Osteoblast (primary cell): ENCODE measurements around the gene ESCO1. TPM values are rescaled to one million over a fixed set of nuclear protein-coding genes. Genes with fewer than 3 reads are reported as not detected.

Experiments
- DNase-seq: peaks from one replicate; pipeline ENCODE4 v3.0.0; 2011; ENCODE audit warnings: low spot score, mixed read lengths; ENCODE audit not compliant: insufficient read length; ENCODE audit errors: missing footprints
- H2AFZ ChIP-seq: 2 replicates; pipeline ENCODE4 v1.6.0; 2011; ENCODE audit warnings: mild to moderate bottlenecking, low read length
- H3K27ac ChIP-seq: 2 replicates; pipeline ENCODE4 v1.5.1; 2011; ENCODE audit warnings: mild to moderate bottlenecking, low read depth, low read length, moderate library complexity
- H3K27me3 ChIP-seq: 2 replicates; pipeline ENCODE4 v1.6.0; 2012; ENCODE audit warnings: mild to moderate bottlenecking, control low read depth, inconsistent platforms, low read length, moderate library complexity; ENCODE audit not compliant: insufficient read depth
- H3K36me3 ChIP-seq: 2 replicates; pipeline ENCODE4 v1.5.1; 2011; ENCODE audit warnings: mild to moderate bottlenecking, low read length, control low read depth, moderate library complexity; ENCODE audit not compliant: insufficient read depth
- H3K4me1 ChIP-seq: 2 replicates; pipeline ENCODE4 v1.5.1; 2011; ENCODE audit warnings: mild to moderate bottlenecking, low read length, control low read depth, moderate library complexity; ENCODE audit not compliant: insufficient read depth
- H3K4me2 ChIP-seq: 2 replicates; pipeline ENCODE4 v1.6.0; 2011; ENCODE audit warnings: mild to moderate bottlenecking, low read length; ENCODE audit not compliant: insufficient read depth
- H3K4me3 ChIP-seq: fragments of 200-600 bp; sonication (generic); 3 replicates; pipeline ENCODE4 v1.5.1; 2012; ENCODE audit warnings: mild to moderate bottlenecking, low read length, inconsistent platforms; ENCODE audit not compliant: insufficient read depth
- H3K79me2 ChIP-seq: 2 replicates; pipeline ENCODE4 v1.6.0; 2012; ENCODE audit warnings: mild to moderate bottlenecking, low read length, control low read depth, inconsistent platforms; ENCODE audit not compliant: insufficient read depth
- H3K9me3 ChIP-seq: 2 replicates; pipeline ENCODE4 v1.5.1; 2011; ENCODE audit warnings: low read depth, low read length, control low read depth
- H4K20me1 ChIP-seq: 2 replicates; pipeline ENCODE4 v1.6.0; 2012; ENCODE audit warnings: mild to moderate bottlenecking, low read length, control low read depth; ENCODE audit not compliant: insufficient read depth
- total RNA-seq: library from RNA; depleted of rRNA; stranded (reverse); fragments of >200 nt; gene quantifications from 2 replicates; pipeline ENCODE4 v1.2.3, GENCODE V29; 2012
- TF ChIP-seq, protein P1 (sequence below): IDR thresholded peaks from 2 replicates; pipeline ENCODE4 v1.5.1; 2011; ENCODE audit warnings: mild to moderate bottlenecking, low read depth, low read length, moderate library complexity; ENCODE audit errors: extremely low read depth

The ESCO1 gene
- total RNA-seq, 1 donor, result 19.9 TPM

DNA sequence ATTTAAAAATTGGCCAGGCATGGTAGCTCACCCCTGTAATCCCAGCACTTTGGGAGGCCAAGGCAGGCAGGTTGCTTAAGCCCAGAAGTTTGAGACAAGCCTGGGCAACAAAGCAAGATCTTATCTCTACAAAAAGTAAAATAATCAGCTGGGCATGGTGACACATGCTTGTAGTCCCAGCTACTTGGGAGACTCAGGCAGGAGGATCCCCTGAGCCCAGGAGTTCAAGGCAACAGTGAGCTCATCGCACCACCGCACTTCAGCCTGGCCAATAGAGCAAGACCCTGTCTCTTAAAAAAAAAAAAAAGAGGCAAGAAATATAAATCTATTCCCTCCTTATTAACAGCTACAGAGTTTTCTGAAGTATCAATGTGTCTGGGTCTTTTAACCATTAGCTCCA, 51.9 kb downstream of the ESCO1 start:
- H4K20me1 ChIP-seq, result no peaks in the 10 kb centered on the region
- no peak for DNase-seq

DNA sequence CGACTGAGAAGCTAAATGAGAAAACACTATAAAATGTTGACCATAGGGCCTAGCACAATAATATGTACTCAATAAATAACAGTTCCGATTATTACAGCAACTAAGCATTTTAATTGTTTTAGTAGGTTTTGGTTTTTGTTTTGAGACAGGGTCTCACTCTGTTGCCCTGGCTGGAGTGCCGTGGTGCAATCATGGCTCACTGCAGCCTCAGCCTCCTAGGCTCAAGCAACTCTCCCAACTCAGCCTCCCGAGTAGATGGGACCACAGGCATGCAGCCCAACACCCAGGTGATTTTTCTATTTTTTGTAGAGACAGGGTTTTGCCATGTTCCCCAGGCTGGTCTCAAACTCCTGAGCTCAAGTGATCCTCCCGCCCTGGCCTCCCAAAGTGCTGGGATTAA, 54.1 kb downstream of the ESCO1 start:
- no peak for DNase-seq
- H3K27me3 ChIP-seq, result no peaks in the 10 kb centered on the region
- H4K20me1 ChIP-seq, result no peaks in the 10 kb centered on the region
- H3K27ac ChIP-seq, result no peak overlapping the region
- H3K36me3 ChIP-seq, result no peaks in the 10 kb centered on the region
- H3K4me3 ChIP-seq, result no peak overlapping the region
- H3K4me1 ChIP-seq, result no peaks in the 10 kb centered on the region
- TF ChIP-seq, protein P1, sequence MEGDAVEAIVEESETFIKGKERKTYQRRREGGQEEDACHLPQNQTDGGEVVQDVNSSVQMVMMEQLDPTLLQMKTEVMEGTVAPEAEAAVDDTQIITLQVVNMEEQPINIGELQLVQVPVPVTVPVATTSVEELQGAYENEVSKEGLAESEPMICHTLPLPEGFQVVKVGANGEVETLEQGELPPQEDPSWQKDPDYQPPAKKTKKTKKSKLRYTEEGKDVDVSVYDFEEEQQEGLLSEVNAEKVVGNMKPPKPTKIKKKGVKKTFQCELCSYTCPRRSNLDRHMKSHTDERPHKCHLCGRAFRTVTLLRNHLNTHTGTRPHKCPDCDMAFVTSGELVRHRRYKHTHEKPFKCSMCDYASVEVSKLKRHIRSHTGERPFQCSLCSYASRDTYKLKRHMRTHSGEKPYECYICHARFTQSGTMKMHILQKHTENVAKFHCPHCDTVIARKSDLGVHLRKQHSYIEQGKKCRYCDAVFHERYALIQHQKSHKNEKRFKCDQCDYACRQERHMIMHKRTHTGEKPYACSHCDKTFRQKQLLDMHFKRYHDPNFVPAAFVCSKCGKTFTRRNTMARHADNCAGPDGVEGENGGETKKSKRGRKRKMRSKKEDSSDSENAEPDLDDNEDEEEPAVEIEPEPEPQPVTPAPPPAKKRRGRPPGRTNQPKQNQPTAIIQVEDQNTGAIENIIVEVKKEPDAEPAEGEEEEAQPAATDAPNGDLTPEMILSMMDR, result no peak
- no peaks in the 10 kb centered on the region for H3K79me2 ChIP-seq
- no peak overlapping the region for H3K4me2 ChIP-seq
- H2AFZ ChIP-seq, result no peak overlapping the region
- H3K9me3 ChIP-seq, result no peaks in the 10 kb centered on the region

More for the DNA sequence above, 51.9 kb downstream of the ESCO1 start:
- no peak overlapping the region for H3K4me2 ChIP-seq
- no peaks in the 10 kb centered on the region for H3K27me3 ChIP-seq
- no peaks in the 10 kb centered on the region for H3K9me3 ChIP-seq
- H3K4me1 ChIP-seq, result no peaks in the 10 kb centered on the region
- no peak overlapping the region for H2AFZ ChIP-seq
- H3K36me3 ChIP-seq, result peaks cover 4% of the 10 kb centered on the region
- H3K27ac ChIP-seq, result no peak overlapping the region
- H3K79me2 ChIP-seq, result no peaks in the 10 kb centered on the region
- no peak overlapping the region for H3K4me3 ChIP-seq
- TF ChIP-seq, protein P1, result no peak

DNA sequence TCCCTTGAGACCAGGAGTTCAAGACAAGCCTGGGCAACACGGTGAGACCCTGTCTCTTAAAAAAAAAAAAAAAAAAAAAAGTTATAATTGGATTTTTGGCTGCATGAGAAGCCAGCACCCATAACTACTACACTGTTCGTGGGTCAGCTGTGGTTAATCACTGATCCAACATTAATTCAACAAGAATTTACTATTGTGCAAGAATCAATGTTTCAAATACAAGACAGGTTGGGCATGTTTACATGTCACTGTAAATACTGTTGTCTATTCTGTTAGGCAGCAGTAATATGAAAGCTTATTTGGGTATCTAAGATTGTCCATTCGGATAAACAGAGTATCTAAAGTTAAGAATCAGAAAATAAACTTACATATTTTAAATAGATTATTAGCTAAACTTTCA, 62.3 kb downstream of the ESCO1 start:
- no peak overlapping the region for H3K4me2 ChIP-seq
- no peaks in the 10 kb centered on the region for H3K4me1 ChIP-seq
- no peaks in the 10 kb centered on the region for H3K9me3 ChIP-seq
- H2AFZ ChIP-seq, result no peak overlapping the region
- H4K20me1 ChIP-seq, result no peaks in the 10 kb centered on the region
- no peak overlapping the region for H3K27ac ChIP-seq
- H3K27me3 ChIP-seq, result no peaks in the 10 kb centered on the region
- peaks cover 9% of the 10 kb centered on the region for H3K36me3 ChIP-seq
- no peak for DNase-seq
- H3K79me2 ChIP-seq, result no peaks in the 10 kb centered on the region
- no peak overlapping the region for H3K4me3 ChIP-seq
- TF ChIP-seq, protein P1, result no peak

DNA sequence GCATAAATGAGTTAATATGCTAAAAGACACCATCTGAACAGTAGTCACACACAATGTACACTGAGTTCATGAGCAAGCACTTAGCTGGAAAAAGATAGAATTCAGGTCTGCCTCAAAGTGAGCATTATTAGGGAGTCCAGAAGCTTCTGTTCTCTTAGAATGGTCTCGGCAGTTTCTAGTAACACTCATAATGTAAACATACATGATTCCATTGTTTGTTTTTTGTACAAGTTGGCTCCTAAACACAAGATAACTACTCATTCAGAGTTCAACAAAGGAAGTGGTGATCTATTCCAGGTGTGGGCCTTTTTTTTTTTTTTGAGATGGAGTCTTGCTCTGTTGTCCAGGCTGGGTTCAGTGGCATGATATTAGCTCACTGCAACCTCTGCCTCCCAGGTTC, 66.2 kb downstream of the ESCO1 start:
- H3K4me1 ChIP-seq, result no peaks in the 10 kb centered on the region
- TF ChIP-seq, protein P1, result no peak
- no peak overlapping the region for H3K4me3 ChIP-seq
- no peaks in the 10 kb centered on the region for H3K27me3 ChIP-seq
- H3K4me2 ChIP-seq, result no peak overlapping the region
- H3K27ac ChIP-seq, result no peak overlapping the region
- peaks cover 18% of the 10 kb centered on the region for H3K36me3 ChIP-seq
- H3K79me2 ChIP-seq, result no peaks in the 10 kb centered on the region
- H3K9me3 ChIP-seq, result no peaks in the 10 kb centered on the region
- no peak for DNase-seq
- H4K20me1 ChIP-seq, result no peaks in the 10 kb centered on the region
- H2AFZ ChIP-seq, result no peak overlapping the region
